Parathyroid adenoma (tissue), 2 donors: ENCODE data around the gene LARGE2.

Source experiments
- H2AFZ ChIP-seq: fragments of 300-600 bp; sonication (generic); one replicate; pipeline ENCODE4 v1.7.0; 2017; ENCODE audit warnings: antibody characterized with exemption, mild to moderate bottlenecking
- H3K27ac ChIP-seq: fragments of 300-600 bp; sonication (generic); one replicate; pipeline ENCODE4 v1.7.0; 2017
- H3K27me3 ChIP-seq: fragments of 300-600 bp; sonication (generic); one replicate; pipeline ENCODE4 v1.7.0; 2017; ENCODE audit warnings: low read length; ENCODE audit not compliant: control insufficient read depth, insufficient read depth
- H3K36me3 ChIP-seq: fragments of 300-600 bp; sonication (generic); one replicate; pipeline ENCODE4 v1.7.0; 2017; ENCODE audit warnings: low read length; ENCODE audit not compliant: control insufficient read depth, insufficient read depth
- H3K4me1 ChIP-seq: fragments of 300-600 bp; sonication (generic); one replicate; pipeline ENCODE4 v1.7.0; 2017; ENCODE audit warnings: control low read depth
- H3K4me2 ChIP-seq: fragments of 300-600 bp; sonication (generic); one replicate; pipeline ENCODE4 v1.7.0; 2017; ENCODE audit warnings: low read length
- H3K4me3 ChIP-seq: fragments of 300-600 bp; sonication (generic); one replicate; pipeline ENCODE4 v1.7.0; 2017; ENCODE audit warnings: low read depth, low read length
- H3K79me2 ChIP-seq: fragments of 300-600 bp; sonication (generic); one replicate; pipeline ENCODE4 v1.7.0; 2017; ENCODE audit warnings: control low read depth
- H3K9ac ChIP-seq: fragments of 300-600 bp; sonication (generic); one replicate; pipeline ENCODE4 v1.7.0; 2017; ENCODE audit warnings: mild to moderate bottlenecking
- H3K9me3 ChIP-seq: fragments of 300-600 bp; sonication (generic); one replicate; pipeline ENCODE4 v1.7.0; 2017; ENCODE audit warnings: low read length; ENCODE audit not compliant: control insufficient read depth
- TF ChIP-seq, protein P1 (sequence below): fragments of 300-600 bp; sonication (generic); IDR thresholded peaks from one replicate; pipeline ENCODE4 v1.7.0; 2017; ENCODE audit warnings: antibody characterized with exemption, mild to moderate bottlenecking
- donor health status: primary hyperparathyroidism.

Gene LARGE2

DNA sequence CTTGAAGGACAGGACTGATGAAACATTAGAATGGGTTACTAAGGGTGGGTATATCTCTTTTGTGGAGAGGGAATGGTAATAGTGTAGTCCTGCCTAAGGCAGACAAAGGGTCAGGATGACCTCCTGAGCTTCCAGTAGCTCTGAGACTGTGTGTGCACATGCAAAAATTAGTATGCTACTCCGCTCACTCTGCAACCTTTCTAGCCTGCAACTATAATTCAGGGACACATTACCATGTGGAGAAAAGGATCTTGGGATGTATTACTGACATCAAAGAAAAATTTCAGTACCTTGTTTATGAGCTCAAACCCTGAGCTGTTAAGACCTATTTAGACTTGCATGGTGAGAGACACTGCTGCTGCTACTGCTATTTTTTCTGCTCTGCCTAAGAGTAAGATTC lies 25.4 kb downstream of the LARGE2 start:
- Histone ChIP-seq H3K4me2 (no peak overlapping the region), H3K4me3 (no peak overlapping the region), H2AFZ (no peak overlapping the region), H3K36me3 (no peaks in the 10 kb centered on the region), H3K79me2 (no peaks in the 10 kb centered on the region), H3K9me3 (no peaks in the 10 kb centered on the region), H3K4me1 (no peaks in the 10 kb centered on the region), H3K27me3 (no peaks in the 10 kb centered on the region), H3K9ac (no peak overlapping the region), H3K27ac (no peak overlapping the region)
- TF ChIP-seq, protein P1, sequence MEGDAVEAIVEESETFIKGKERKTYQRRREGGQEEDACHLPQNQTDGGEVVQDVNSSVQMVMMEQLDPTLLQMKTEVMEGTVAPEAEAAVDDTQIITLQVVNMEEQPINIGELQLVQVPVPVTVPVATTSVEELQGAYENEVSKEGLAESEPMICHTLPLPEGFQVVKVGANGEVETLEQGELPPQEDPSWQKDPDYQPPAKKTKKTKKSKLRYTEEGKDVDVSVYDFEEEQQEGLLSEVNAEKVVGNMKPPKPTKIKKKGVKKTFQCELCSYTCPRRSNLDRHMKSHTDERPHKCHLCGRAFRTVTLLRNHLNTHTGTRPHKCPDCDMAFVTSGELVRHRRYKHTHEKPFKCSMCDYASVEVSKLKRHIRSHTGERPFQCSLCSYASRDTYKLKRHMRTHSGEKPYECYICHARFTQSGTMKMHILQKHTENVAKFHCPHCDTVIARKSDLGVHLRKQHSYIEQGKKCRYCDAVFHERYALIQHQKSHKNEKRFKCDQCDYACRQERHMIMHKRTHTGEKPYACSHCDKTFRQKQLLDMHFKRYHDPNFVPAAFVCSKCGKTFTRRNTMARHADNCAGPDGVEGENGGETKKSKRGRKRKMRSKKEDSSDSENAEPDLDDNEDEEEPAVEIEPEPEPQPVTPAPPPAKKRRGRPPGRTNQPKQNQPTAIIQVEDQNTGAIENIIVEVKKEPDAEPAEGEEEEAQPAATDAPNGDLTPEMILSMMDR, result no peak

- H3K9me3 ChIP-seq, result no peaks in the 10 kb centered on the region
- no peaks in the 10 kb centered on the region for H3K4me1 ChIP-seq
- no peak overlapping the region for H3K27ac ChIP-seq
- no peaks in the 10 kb centered on the region for H3K36me3 ChIP-seq
- no peak overlapping the region for H3K4me3 ChIP-seq
- H2AFZ ChIP-seq, result no peak overlapping the region
- no peaks in the 10 kb centered on the region for H3K27me3 ChIP-seq
- TF ChIP-seq, protein P1, result no peak
- H3K4me2 ChIP-seq, result no peak overlapping the region
- no peaks in the 10 kb centered on the region for H3K79me2 ChIP-seq
- no peak overlapping the region for H3K9ac ChIP-seq
Measured at GRCh38 chr11:45948356-45948755, 25.9 kb downstream of the LARGE2 start.

GRCh38 chr11:45949992-45950407 lies 27.5 kb downstream of the LARGE2 start:
- no peak overlapping the region for H3K27ac ChIP-seq
- H3K27me3 ChIP-seq, result no peaks in the 10 kb centered on the region
- H3K4me2 ChIP-seq, result no peak overlapping the region
- H3K9ac ChIP-seq, result no peak overlapping the region
- no peaks in the 10 kb centered on the region for H3K4me1 ChIP-seq
- no peak overlapping the region for H3K4me3 ChIP-seq
- no peaks in the 10 kb centered on the region for H3K9me3 ChIP-seq
- H3K79me2 ChIP-seq, result no peaks in the 10 kb centered on the region
- no peaks in the 10 kb centered on the region for H3K36me3 ChIP-seq
- no peak overlapping the region for H2AFZ ChIP-seq
- TF ChIP-seq, protein P1, result no peak

DNA sequence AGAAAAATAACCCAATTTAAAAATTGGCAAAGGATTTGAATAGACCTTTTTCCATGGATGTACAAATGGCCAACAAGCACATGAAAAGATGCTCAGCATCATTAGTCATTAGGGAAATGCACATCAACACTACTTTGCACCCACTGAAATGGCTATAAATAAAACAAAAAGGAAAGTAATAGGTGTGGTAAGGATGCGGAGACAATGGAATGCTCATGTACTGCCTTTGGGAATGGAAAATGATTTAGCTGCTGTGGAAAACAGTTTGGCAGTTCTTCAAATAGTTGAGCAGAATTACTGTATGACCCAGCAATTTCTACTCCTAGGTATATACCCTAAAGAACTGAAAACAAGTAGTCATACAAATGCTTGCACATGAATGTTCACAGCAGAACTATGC lies 37.4 kb downstream of the LARGE2 start:
- Histone ChIP-seq H3K4me1 (no peaks in the 10 kb centered on the region), H3K27me3 (no peaks in the 10 kb centered on the region), H3K9ac (no peak overlapping the region), H3K79me2 (no peaks in the 10 kb centered on the region), H3K27ac (no peak overlapping the region), H3K4me2 (no peak overlapping the region), H3K9me3 (no peaks in the 10 kb centered on the region), H3K4me3 (no peak overlapping the region), H2AFZ (no peak overlapping the region), H3K36me3 (no peaks in the 10 kb centered on the region)
- TF ChIP-seq, protein P1, result no peak

GRCh38 chr11:45960387-45961095 lies 38.1 kb downstream of the LARGE2 start:
- Histone ChIP-seq H3K9me3 (no peaks in the 10 kb centered on the region), H3K4me1 (no peaks in the 10 kb centered on the region), H3K27me3 (no peaks in the 10 kb centered on the region), H3K9ac (no peak overlapping the region), H3K4me3 (no peak overlapping the region), H3K36me3 (no peaks in the 10 kb centered on the region), H3K4me2 (no peak overlapping the region), H3K79me2 (no peaks in the 10 kb centered on the region), H3K27ac (no peak overlapping the region), H2AFZ (no peak overlapping the region)
- TF ChIP-seq, protein P1, result no peak
